Ovary (tissue), 3 donors: ENCODE results near the gene MAPK8IP3.

Experiments used
- CTCF ChIP-seq, 3 donors: fragments of 450-650 bp in 2 of 3; fragments of 200-600 bp in 1 of 3; IDR thresholded peaks; one replicate each; pipeline versions ENCODE4 v1.5.1 to v1.8.0; 2016 to 2022; ENCODE audit warnings: antibody characterized with exemption in 3 of 3, mild to moderate bottlenecking in 1 of 3
- EP300 ChIP-seq: sonication (generic); formaldehyde crosslinking; IDR thresholded peaks from one replicate; pipeline ENCODE4 v1.6.1; 2017; ENCODE audit warnings: antibody characterized with exemption
- POLR2A ChIP-seq: fragments of 450-650 bp; IDR thresholded peaks from one replicate; pipeline ENCODE4 v1.6.1; 2017; ENCODE audit warnings: antibody characterized with exemption, mild to moderate bottlenecking, moderate library complexity
- donor health status: DM: no; HTN: no; CAD: no.

GRCh38 chr16:1681032-1681431 is 25.0 kb upstream of the MAPK8IP3 start:
- TF ChIP-seq CTCF (IDR thresholded peaks at IDR 0.05) (no peak), POLR2A (no peak), EP300 (no peak)
